Endothelial cell of umbilical vein (primary cell): ENCODE data around the gene MRPL38. TPM values are rescaled to one million over a fixed set of nuclear protein-coding genes. Genes with fewer than 3 reads are reported as not detected.
A peak's percentile ranks its signal among the peaks of the same experiment; 100 is the strongest.

ENCODE experiments used
- BruUV-seq: library from RNA; stranded (reverse); fragments of 400-500 nt; replicated peaks from 2 replicates; lab custom pipeline; 2021; lab: Mats Ljungman, UMichigan
- CTCF ChIA-PET: fragments of 300-600, 350-600 bp; sonication (Branson Sonifier 250); formaldehyde crosslinking; loops from one replicate; lab custom pipeline; 2021; ENCODE audit warnings: antibody characterized with exemption, inconsistent platforms; lab: Charles Lee
- POLR2A ChIA-PET: fragments of 300-600, 350-600 bp; sonication (Branson Sonifier 250); formaldehyde crosslinking; loops from one replicate; lab custom pipeline; 2021; ENCODE audit warnings: antibody characterized with exemption, inconsistent platforms; lab: Charles Lee
- DNase-seq: peaks from one replicate; pipeline ENCODE4 v3.0.0-alpha.2; 2011; ENCODE audit warnings: low read depth, low spot score
- FAIRE-seq: peaks from 2 replicates; lab custom pipeline; 2011; peaks lifted over from hg19 to GRCh38; lab: Jason Lieb, UNC
- H2AFZ ChIP-seq: 2 replicates; pipeline ENCODE4 v1.6.0; 2012; ENCODE audit warnings: low read depth, low read length, control low read depth, inconsistent platforms
- H3K27ac ChIP-seq: 2 replicates; pipeline ENCODE4 v1.5.1; 2011; ENCODE audit warnings: low read depth, mild to moderate bottlenecking, control low read depth, low read length, moderate library complexity; ENCODE audit not compliant: insufficient read depth
- H3K27me3 ChIP-seq, 2 experiments: 2 replicates each; pipeline versions ENCODE4 v1.6.0 to v1.6.1; 2011; ENCODE audit warnings: low read length in 2 of 2, mixed read lengths in 1 of 2; ENCODE audit not compliant: control insufficient read depth in 2 of 2, insufficient read depth in 2 of 2
- H3K36me3 ChIP-seq, 2 experiments: 2 replicates in 1 of 2; 3 replicates in 1 of 2; pipeline ENCODE4 v1.5.1; 2011; ENCODE audit warnings: low read length in 2 of 2, mild to moderate bottlenecking in 1 of 2, moderate library complexity in 1 of 2; ENCODE audit not compliant: control insufficient read depth in 2 of 2, insufficient read depth in 2 of 2; ENCODE audit errors: extremely low read depth in 1 of 2
- H3K4me1 ChIP-seq: 3 replicates; pipeline ENCODE4 v1.5.1; 2011; ENCODE audit warnings: mild to moderate bottlenecking, low read length; ENCODE audit not compliant: control insufficient read depth, insufficient read depth; ENCODE audit errors: extremely low read depth
- H3K4me2 ChIP-seq: 2 replicates; pipeline ENCODE4 v1.6.1; 2011; ENCODE audit warnings: low read length, control low read depth, mixed read lengths; ENCODE audit not compliant: insufficient read depth
- H3K4me3 ChIP-seq, 3 experiments: fragments of 200-600 bp in 1 of 3; sonication (generic), shearing (Covaris generic) in 1 of 3; replicated peaks in 1 of 3; 2 replicates each; pipeline ENCODE4 v1.5.1; 2011 to 2016; ENCODE audit warnings: control low read depth in 3 of 3, low read length in 3 of 3, mild to moderate bottlenecking in 2 of 3, inconsistent platforms in 1 of 3, low read depth in 1 of 3, moderate library complexity in 1 of 3; ENCODE audit not compliant: insufficient read depth in 1 of 3
- H3K79me2 ChIP-seq: 2 replicates; pipeline ENCODE4 v1.6.0; 2012; ENCODE audit warnings: low read length, inconsistent platforms; ENCODE audit not compliant: control insufficient read depth, insufficient read depth
- H3K9ac ChIP-seq: replicated peaks from 2 replicates; pipeline ENCODE3; 2011; ENCODE audit warnings: low read length, control low read depth; ENCODE audit not compliant: insufficient read depth; ENCODE audit errors: extremely low read depth
- H3K9me1 ChIP-seq: replicated peaks from 3 replicates; pipeline ENCODE4 v1.6.0; 2011; ENCODE audit warnings: mild to moderate bottlenecking, low read length; ENCODE audit not compliant: control insufficient read depth, insufficient read depth; ENCODE audit errors: extremely low read depth
- H3K9me3 ChIP-seq: replicated peaks from 2 replicates; pipeline ENCODE4 v1.5.1; 2012; ENCODE audit warnings: low read length, inconsistent platforms; ENCODE audit not compliant: control insufficient read depth, insufficient read depth
- H4K20me1 ChIP-seq: replicated peaks from 2 replicates; pipeline ENCODE3; 2011; ENCODE audit warnings: mild to moderate bottlenecking, low read length; ENCODE audit not compliant: control insufficient read depth, insufficient read depth; ENCODE audit errors: extremely low read depth
- FOS ChIP-seq: IDR thresholded peaks from 2 replicates; pipeline ENCODE4 v1.6.1; 2011; ENCODE audit warnings: mild to moderate bottlenecking, low read length, moderate library complexity, borderline replicate concordance; ENCODE audit not compliant: insufficient read depth
- GATA2 ChIP-seq: IDR thresholded peaks from 2 replicates; pipeline ENCODE4 v1.7.0; 2011; ENCODE audit warnings: low read depth, mild to moderate bottlenecking, moderate library complexity, mixed read lengths, low read length; ENCODE audit not compliant: insufficient read length, insufficient read depth
- JUN ChIP-seq: IDR thresholded peaks from 2 replicates; pipeline ENCODE4 v1.6.1; 2011; ENCODE audit warnings: borderline replicate concordance, low read depth; ENCODE audit not compliant: insufficient read length, insufficient read depth
- MYC ChIP-seq: IDR thresholded peaks from one replicate; pipeline ENCODE4 v1.6.1; 2011; ENCODE audit warnings: mild to moderate bottlenecking, low read depth, low read length
- POLR2A ChIP-seq: IDR thresholded peaks from 2 replicates; pipeline ENCODE4 v1.6.1; 2012; ENCODE audit warnings: low read depth, mild to moderate bottlenecking, control low read depth, low read length
- POLR2AphosphoS5 ChIP-seq: IDR thresholded peaks from 2 replicates; pipeline ENCODE4 v1.6.1; 2012; ENCODE audit warnings: low read depth, mild to moderate bottlenecking, control low read depth, low read length, moderate library complexity; ENCODE audit not compliant: insufficient read depth
- dilution Hi-C: fragments of 300-500 bp; cut with MboI; formaldehyde crosslinking; loops from one replicate; pipeline ENCODE4 v1.15.0; 2019; ENCODE audit warnings: low sequenced_read_pairs; ENCODE audit not compliant: extremely low pct_ligation_motif_present
- intact Hi-C: fragments of 100-400 bp; cut with micrococcal nuclease; formaldehyde crosslinking; loops from one replicate; pipeline ENCODE4 v1.10.0; 2022
- polyA plus RNA-seq, 4 experiments: library from polyadenylated mRNA; depleted of rRNA in 3 of 4; stranded (reverse) in 3 of 4; unstranded in 1 of 4; fragments of >200 nt; gene quantifications; 2 replicates each; pipeline versions ENCODE4 v1.2.1 to v1.2.3, GENCODE V29; 2011 to 2012; ENCODE audit warnings: missing spikeins in 1 of 4
- total RNA-seq: library from RNA; stranded (reverse); gene quantifications from 2 replicates; pipeline ENCODE4 v1.2.3, GENCODE V29; 2021
- TF ChIP-seq, protein P1 (sequence below): IDR thresholded peaks from 2 replicates; pipeline ENCODE4 v1.6.1; 2011; ENCODE audit not compliant: insufficient read depth, insufficient read length
- TF ChIP-seq, protein P2 (sequence below), 2 donors: IDR thresholded peaks; 1 replicate in 1 of 2; 2 replicates in 1 of 2; pipeline ENCODE4 v1.5.1; 2011; ENCODE audit warnings: low read length in 2 of 2, mild to moderate bottlenecking in 2 of 2, moderate library complexity in 2 of 2, control low read depth in 1 of 2, inconsistent platforms in 1 of 2, low read depth in 1 of 2; ENCODE audit not compliant: insufficient read depth in 1 of 2; ENCODE audit errors: extremely low read depth in 1 of 2

Gene MRPL38
- total and polyA plus RNA-seq, 2 donors (not counting 3 experiments of a cell fraction or from before 2014, with no cell fraction given): 82.7 to 93.8 TPM

DNA sequence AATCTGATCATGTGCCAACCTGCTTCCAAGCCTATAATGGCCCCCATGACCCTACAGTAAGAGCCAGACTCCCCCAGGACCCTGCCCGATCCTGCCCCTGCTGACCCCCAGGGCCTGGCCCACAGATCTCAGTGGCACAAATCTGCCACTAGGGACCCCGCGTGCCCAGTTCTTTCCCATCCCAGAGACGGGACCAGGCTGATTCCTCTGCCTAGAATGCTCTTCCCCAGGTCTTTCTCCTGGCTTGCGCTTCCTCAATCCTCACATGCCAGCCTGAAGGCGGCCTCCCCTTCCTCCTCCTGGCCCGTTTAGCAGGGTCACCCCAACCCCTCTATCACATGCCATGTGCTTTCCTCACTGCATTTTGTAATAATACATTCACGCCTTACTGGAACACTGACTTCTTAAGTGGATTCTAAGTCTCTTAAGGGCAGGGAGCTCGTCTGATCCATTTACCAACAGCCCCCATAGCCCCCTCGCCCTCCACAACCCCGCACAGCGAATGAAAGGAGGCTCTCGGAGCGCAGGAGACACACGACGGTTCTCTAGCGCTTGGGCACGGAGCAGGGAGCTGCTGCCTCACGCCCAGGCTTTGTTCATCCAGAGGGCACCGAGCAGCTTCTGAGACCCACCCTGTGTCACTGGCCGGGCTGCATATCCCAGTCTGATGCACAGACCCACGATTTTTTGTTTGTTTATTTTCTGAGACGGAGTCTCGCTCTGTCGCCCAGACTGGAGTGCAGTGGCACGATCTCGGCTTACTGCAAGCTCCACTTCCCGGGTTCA, 9.1 kb downstream of the MRPL38 start:
- Histone ChIP-seq H3K4me3 (peak overlapping the region; percentile 23 to 58 (median 57)), H2AFZ (peak overlapping the region; percentile 27), H3K9ac (peak overlapping the region; percentile 70), H3K9me3 (no peaks in the 10 kb centered on the region), H3K36me3 (peaks cover 0 to 27% of the 10 kb centered on the region in 2 experiments), H3K27ac (peak overlapping the region; percentile 67), H3K27me3 (no peaks in the 10 kb centered on the region), H4K20me1 (no peaks in the 10 kb centered on the region), H3K9me1 (no peaks in the 10 kb centered on the region), H3K4me1 (peaks cover 11% of the 10 kb centered on the region), H3K4me2 (peak overlapping the region; percentile 49), H3K79me2 (peaks cover 22% of the 10 kb centered on the region)
- BruUV-seq: TSS peak; percentile 11
- DNase-seq (peak; percentile 48), FAIRE-seq (peak; percentile 75)
- POLR2A ChIA-PET: interaction anchor here (1.3 kb wide), 1 partner anchor 116 kb away, joined by 4 read pairs; no protein-coding TSS in a partner anchor
- CTCF ChIA-PET: interaction anchor here (0.7 to 3.6 kb wide), 21 partner anchors 9 to 142 kb away, joined by 3 to 42 read pairs (median 6); partner anchors contain the start of genes GALK1, MRPL38, TRIM47 and WBP2
- dilution Hi-C loops (no loop called here), intact Hi-C loops (loop anchor here (1.0 to 5.0 kb wide), 4 partner anchors 18 to 118 kb away; partner anchors contain the start of genes UNC13D and WBP2)
- no peak for TF ChIP-seq MYC
- TF ChIP-seq FOS: no peak
- no peak for TF ChIP-seq GATA2
- TF ChIP-seq, protein P1, sequence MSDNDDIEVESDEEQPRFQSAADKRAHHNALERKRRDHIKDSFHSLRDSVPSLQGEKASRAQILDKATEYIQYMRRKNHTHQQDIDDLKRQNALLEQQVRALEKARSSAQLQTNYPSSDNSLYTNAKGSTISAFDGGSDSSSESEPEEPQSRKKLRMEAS: no peak
- no peak for TF ChIP-seq POLR2A
- TF ChIP-seq POLR2AphosphoS5: no peak
- TF ChIP-seq, protein P2, sequence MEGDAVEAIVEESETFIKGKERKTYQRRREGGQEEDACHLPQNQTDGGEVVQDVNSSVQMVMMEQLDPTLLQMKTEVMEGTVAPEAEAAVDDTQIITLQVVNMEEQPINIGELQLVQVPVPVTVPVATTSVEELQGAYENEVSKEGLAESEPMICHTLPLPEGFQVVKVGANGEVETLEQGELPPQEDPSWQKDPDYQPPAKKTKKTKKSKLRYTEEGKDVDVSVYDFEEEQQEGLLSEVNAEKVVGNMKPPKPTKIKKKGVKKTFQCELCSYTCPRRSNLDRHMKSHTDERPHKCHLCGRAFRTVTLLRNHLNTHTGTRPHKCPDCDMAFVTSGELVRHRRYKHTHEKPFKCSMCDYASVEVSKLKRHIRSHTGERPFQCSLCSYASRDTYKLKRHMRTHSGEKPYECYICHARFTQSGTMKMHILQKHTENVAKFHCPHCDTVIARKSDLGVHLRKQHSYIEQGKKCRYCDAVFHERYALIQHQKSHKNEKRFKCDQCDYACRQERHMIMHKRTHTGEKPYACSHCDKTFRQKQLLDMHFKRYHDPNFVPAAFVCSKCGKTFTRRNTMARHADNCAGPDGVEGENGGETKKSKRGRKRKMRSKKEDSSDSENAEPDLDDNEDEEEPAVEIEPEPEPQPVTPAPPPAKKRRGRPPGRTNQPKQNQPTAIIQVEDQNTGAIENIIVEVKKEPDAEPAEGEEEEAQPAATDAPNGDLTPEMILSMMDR (IDR thresholded peaks at IDR 0.05; ENCODE audit: extremely low read depth in 1 of 2, insufficient read depth in 1 of 2, low read depth in 1 of 2, low read length in 2 of 2): peak; percentile 48 to 66
- TF ChIP-seq JUN: no peak
